HL-60 (cell line): ENCODE data around the gene HTR4.

Experiments
- CTCF ChIP-seq: IDR thresholded peaks from one replicate; pipeline ENCODE4 v1.5.1; 2011; ENCODE audit warnings: low read length, control low read depth, inconsistent platforms; ENCODE audit not compliant: insufficient read depth
- GABPA ChIP-seq: IDR thresholded peaks from 2 replicates; pipeline ENCODE4 v1.6.1; 2012; ENCODE audit warnings: low read depth
- POLR2AphosphoS5 ChIP-seq: IDR thresholded peaks from 2 replicates; pipeline ENCODE4 v1.6.1; 2012; ENCODE audit warnings: low read depth
- REST ChIP-seq: IDR thresholded peaks from 2 replicates; pipeline ENCODE4 v1.6.1; 2012; ENCODE audit warnings: low read depth; ENCODE audit not compliant: insufficient replicate concordance

- TF ChIP-seq CTCF = no peak
- no peak for TF ChIP-seq GABPA
- no peak for TF ChIP-seq POLR2AphosphoS5
- no peak for TF ChIP-seq REST
Observed at GRCh38 chr5:148688787-148689186, 34.5 kb upstream of the HTR4 start.
